ENCODE data around the gene CEP295NL. TPM values are rescaled to one million over a fixed set of nuclear protein-coding genes. Genes with fewer than 3 reads are reported as not detected.

Gene CEP295NL
- total RNA-seq, 1 experiment from 2014 or later = 3.6 TPM

GRCh38 chr17:78933959-78934568 lies 31.1 kb upstream of the CEP295NL start:
- ChIA-PET POLR2A (ENCODE audit: unreplicated experiment) (interaction anchor here (0.6 to 0.7 kb wide), 2 partner anchors 9 to 29 kb away, joined by 4 to 14 read pairs; no protein-coding TSS in a partner anchor), CTCF (interaction anchor here (0.5 kb wide), 1 partner anchor 27 kb away, joined by 3 read pairs; no protein-coding TSS in a partner anchor)
- Histone ChIP-seq H3K9me3 (ENCODE audit: insufficient read depth, low read depth) (no peaks in the 10 kb centered on the region), H3K4me3 (peak overlapping the region; percentile 21; the same call in 1 of the 2 replicates), H3K27ac (peak overlapping the region; percentile 87), H3F3A (ENCODE audit: insufficient read depth, low read depth) (peaks cover 26% of the 10 kb centered on the region), H3K79me2 (ENCODE audit: low read depth) (no peaks in the 10 kb centered on the region), H2AFZ (peak overlapping the region; percentile 48), H3K9me2 (ENCODE audit: insufficient read depth) (no peaks in the 10 kb centered on the region), H3K4me2 (peak overlapping the region; percentile 75), H3K36me3 (ENCODE audit: low read depth) (no peaks in the 10 kb centered on the region), H3K4me1 (replicated peaks; ENCODE audit: insufficient read depth) (peaks cover 27% of the 10 kb centered on the region), H3K27me3 (ENCODE audit: insufficient read depth, low read depth) (no peaks in the 10 kb centered on the region), H4K20me1 (ENCODE audit: insufficient read depth) (no peaks in the 10 kb centered on the region)
- peak; percentile 82 to 92 for DNase-seq
- intact Hi-C loops (cut with micrococcal nuclease; ENCODE audit: unreplicated experiment) = loop anchor here (1.0 to 5.0 kb wide), 5 partner anchors 22 to 94 kb away; partner anchors contain the start of gene USP36
- BruUV-seq (replicated peaks) = no TSS peak
- TF ChIP-seq CTCF (conservative IDR thresholded peaks at IDR 0.05) (no peak), EZH2 (IDR thresholded peaks at IDR 0.05; ENCODE audit: low read depth) (no peak)

DNA sequence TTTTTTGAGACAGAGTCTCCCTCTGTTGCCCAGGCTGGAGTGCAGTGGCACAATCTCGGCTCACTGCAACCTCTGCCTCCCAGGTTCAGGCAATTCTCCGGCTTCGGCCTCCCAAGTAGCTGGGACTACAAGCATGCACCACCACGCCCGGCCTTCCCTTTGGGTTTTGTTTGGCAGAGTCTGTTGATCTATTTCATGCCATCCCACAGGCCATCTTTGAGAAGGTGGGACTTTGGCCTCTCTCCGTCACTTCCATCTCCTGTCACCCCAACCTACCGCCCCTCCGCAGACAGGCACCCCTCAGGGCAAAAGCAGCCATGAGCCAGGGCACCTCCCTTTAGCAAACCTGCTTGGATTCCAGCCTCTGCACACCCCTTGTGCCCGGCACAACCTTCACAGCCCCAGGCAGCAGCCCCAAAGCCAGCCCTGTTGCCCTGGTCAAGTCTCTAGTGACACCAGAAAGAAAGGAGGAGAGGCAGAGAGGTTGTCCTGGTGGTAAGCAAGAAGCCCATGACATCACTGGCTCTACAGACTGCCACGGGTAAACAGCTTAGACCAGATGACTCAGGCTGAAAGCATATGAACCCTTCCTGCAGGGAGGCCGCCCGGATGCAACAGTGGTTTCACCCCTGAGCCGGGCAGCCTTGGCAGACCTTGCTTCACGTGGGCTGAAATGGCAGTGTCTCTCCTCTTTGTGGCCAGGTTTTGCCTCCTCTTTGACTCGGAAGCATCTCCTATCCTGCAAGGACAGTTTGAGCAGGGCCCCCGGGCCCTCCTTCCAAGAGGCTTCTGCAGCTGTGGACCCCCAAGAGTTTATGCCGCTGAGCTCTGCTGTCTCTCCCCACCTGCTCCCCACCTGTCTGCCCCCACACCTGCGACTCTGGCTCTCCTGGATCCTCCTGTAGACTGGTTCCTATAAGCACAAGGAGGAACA lies 30.3 kb upstream of the CEP295NL start:
- Histone ChIP-seq H3K27me3 (ENCODE audit: insufficient read depth, low read depth) (no peaks in the 10 kb centered on the region), H3K36me3 (ENCODE audit: low read depth) (no peaks in the 10 kb centered on the region), H3K79me2 (ENCODE audit: low read depth) (no peaks in the 10 kb centered on the region), H4K20me1 (ENCODE audit: insufficient read depth) (no peaks in the 10 kb centered on the region), H3F3A (ENCODE audit: insufficient read depth, low read depth) (peaks cover 26% of the 10 kb centered on the region), H3K4me1 (replicated peaks; ENCODE audit: insufficient read depth) (peaks cover 27% of the 10 kb centered on the region), H3K27ac (peak overlapping the region; percentile 87), H3K9me2 (ENCODE audit: insufficient read depth) (no peaks in the 10 kb centered on the region), H3K4me3 (peak overlapping the region; percentile 30; the same call in 1 of the 2 replicates), H2AFZ (no peak overlapping the region), H3K9me3 (ENCODE audit: insufficient read depth, low read depth) (no peaks in the 10 kb centered on the region), H3K4me2 (peak overlapping the region; percentile 75)
- TSS peak; percentile 86 for BruUV-seq (replicated peaks)
- TF ChIP-seq EZH2 (IDR thresholded peaks at IDR 0.05; ENCODE audit: low read depth) = no peak
- TF ChIP-seq CTCF (conservative IDR thresholded peaks at IDR 0.05) = no peak
- intact Hi-C loops (cut with micrococcal nuclease; ENCODE audit: unreplicated experiment) = loop anchor here (5.0 kb wide), 2 partner anchors 39 to 51 kb away; no protein-coding TSS in a partner anchor
- DNase-seq = peak; percentile 72 to 92
- ChIA-PET POLR2A (ENCODE audit: unreplicated experiment) (interaction anchor here (0.5 to 0.6 kb wide), 2 partner anchors 29 to 727 kb away, joined by 3 to 14 read pairs; no protein-coding TSS in a partner anchor), CTCF (no interaction called here)

All from PC-9 (cell line).